GM12891 (cell line): ENCODE measurements around the gene INTS7.

ENCODE experiments used
- POLR2A ChIP-seq: IDR thresholded peaks from 2 replicates; pipeline ENCODE4 v1.6.1; 2011; ENCODE audit warnings: low read depth, low read length, control low read depth
- POLR2AphosphoS5 ChIP-seq: IDR thresholded peaks from 2 replicates; pipeline ENCODE4 v1.6.1; 2011; ENCODE audit warnings: low read depth, low read length, control low read depth
- POU2F2 ChIP-seq: IDR thresholded peaks from 2 replicates; pipeline ENCODE4 v1.6.1; 2011; ENCODE audit warnings: low read depth, mild to moderate bottlenecking, control low read depth, low read length, moderate library complexity
- SPI1 ChIP-seq: IDR thresholded peaks from 2 replicates; pipeline ENCODE4 v1.6.1; 2011; ENCODE audit warnings: low read depth, low read length, control low read depth

DNA sequence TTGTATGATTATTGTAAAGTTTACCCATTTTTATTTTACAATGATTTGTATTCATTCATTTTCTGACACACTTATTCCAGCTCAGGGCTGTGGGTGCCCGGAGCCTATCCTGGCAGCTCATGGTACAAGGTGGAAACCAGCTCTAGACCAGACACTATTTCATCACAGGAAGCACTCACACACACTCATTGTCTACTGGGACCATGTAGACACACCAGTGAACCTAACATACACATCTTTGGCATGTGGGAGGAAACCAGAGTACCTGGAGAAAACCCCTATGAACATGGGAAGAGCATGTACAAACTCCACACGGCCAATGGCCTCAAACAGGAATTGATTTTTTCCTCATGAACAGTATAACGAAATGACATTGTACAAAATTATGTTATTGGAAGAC is 2.5 kb upstream of the INTS7 start:
- TF ChIP-seq POLR2A: no peak
- no peak for TF ChIP-seq POU2F2
- TF ChIP-seq POLR2AphosphoS5: no peak
- no peak for TF ChIP-seq SPI1
